Endothelial cell (in vitro differentiated cells): ENCODE measurements around the gene EPHA8. TPM values are rescaled to one million over a fixed set of nuclear protein-coding genes. Genes with fewer than 3 reads are reported as not detected.

Experiments
- DNase-seq: peaks from one replicate; pipeline ENCODE4 v3.0.0; 2021; ENCODE audit warnings: low spot score
- H3K27ac Mint-ChIP-seq: one replicate; pipeline ENCODE4 v1.8.0; 2021; ENCODE audit warnings: mixed read lengths, inconsistent platforms; ENCODE audit not compliant: unreplicated experiment
- H3K27me3 Mint-ChIP-seq: one replicate; pipeline ENCODE4 v1.8.0; 2021; ENCODE audit warnings: mild to moderate bottlenecking, moderate library complexity, mixed read lengths, inconsistent platforms; ENCODE audit not compliant: unreplicated experiment
- H3K36me3 Mint-ChIP-seq: one replicate; pipeline ENCODE4 v1.8.0; 2021; ENCODE audit warnings: mild to moderate bottlenecking, low read depth, mixed read lengths, inconsistent platforms; ENCODE audit not compliant: unreplicated experiment
- H3K4me1 Mint-ChIP-seq: one replicate; pipeline ENCODE4 v1.8.0; 2021; ENCODE audit warnings: mild to moderate bottlenecking, mixed read lengths, inconsistent platforms; ENCODE audit not compliant: unreplicated experiment
- H3K4me3 Mint-ChIP-seq: one replicate; pipeline ENCODE4 v1.8.0; 2021; ENCODE audit warnings: mild to moderate bottlenecking, mixed read lengths, inconsistent platforms; ENCODE audit not compliant: unreplicated experiment
- H3K9me3 Mint-ChIP-seq: one replicate; pipeline ENCODE4 v1.8.0; 2021; ENCODE audit warnings: mixed read lengths, inconsistent platforms; ENCODE audit not compliant: unreplicated experiment
- CTCF ChIP-seq: fragments of 200-600 bp; sonication (generic); IDR thresholded peaks from one replicate; pipeline ENCODE4 v1.5.0; 2021; ENCODE audit warnings: antibody characterized with exemption; ENCODE audit not compliant: unreplicated experiment
- total RNA-seq: library from RNA; stranded (reverse); fragmentation: NEBNext Ultra II Directional; extraction: Animal tissue kit (Norgen Biotek cat#: 25700); gene quantifications from one replicate; pipeline ENCODE4 v1.2.1, GENCODE V29; 2021; ENCODE audit not compliant: unreplicated experiment

Gene EPHA8
- total RNA-seq, 1 donor from 2014 or later, result not detected

- H3K9me3 Mint-ChIP-seq, result no peaks in the 10 kb centered on the region
- no peaks in the 10 kb centered on the region for H3K36me3 Mint-ChIP-seq
- TF ChIP-seq CTCF, result no peak
- DNase-seq, result no peak
- H3K27ac Mint-ChIP-seq, result no peak overlapping the region
- H3K27me3 Mint-ChIP-seq, result peaks cover 4% of the 10 kb centered on the region
- no peaks in the 10 kb centered on the region for H3K4me1 Mint-ChIP-seq
- H3K4me3 Mint-ChIP-seq, result no peak overlapping the region
These were observed 53.3 kb downstream of the EPHA8 start for GRCh38 chr1:22616571-22616970.

GRCh38 chr1:22618056-22618455, 54.8 kb downstream of the EPHA8 start:
- H3K36me3 Mint-ChIP-seq, result no peaks in the 10 kb centered on the region
- no peak for TF ChIP-seq CTCF
- DNase-seq, result no peak
- H3K9me3 Mint-ChIP-seq, result no peaks in the 10 kb centered on the region
- peaks cover 4% of the 10 kb centered on the region for H3K27me3 Mint-ChIP-seq
- no peak overlapping the region for H3K4me3 Mint-ChIP-seq
- no peaks in the 10 kb centered on the region for H3K4me1 Mint-ChIP-seq
- no peak overlapping the region for H3K27ac Mint-ChIP-seq

- Mint-ChIP-seq H3K9me3 (no peaks in the 10 kb centered on the region), H3K36me3 (no peaks in the 10 kb centered on the region), H3K4me1 (no peaks in the 10 kb centered on the region), H3K27me3 (peaks cover 4% of the 10 kb centered on the region), H3K4me3 (no peak overlapping the region), H3K27ac (no peak overlapping the region)
- no peak for DNase-seq
- TF ChIP-seq CTCF, result no peak
These were observed 56.0 kb downstream of the EPHA8 start for GRCh38 chr1:22619252-22619651.

GRCh38 chr1:22619798-22620197, 56.5 kb downstream of the EPHA8 start:
- TF ChIP-seq CTCF, result no peak
- no peaks in the 10 kb centered on the region for H3K9me3 Mint-ChIP-seq
- no peak overlapping the region for H3K27ac Mint-ChIP-seq
- no peak for DNase-seq
- peaks cover 2% of the 10 kb centered on the region for H3K27me3 Mint-ChIP-seq
- H3K4me1 Mint-ChIP-seq, result no peaks in the 10 kb centered on the region
- H3K36me3 Mint-ChIP-seq, result no peaks in the 10 kb centered on the region
- no peak overlapping the region for H3K4me3 Mint-ChIP-seq

- no peak for TF ChIP-seq CTCF
- H3K4me1 Mint-ChIP-seq, result no peaks in the 10 kb centered on the region
- no peak overlapping the region for H3K4me3 Mint-ChIP-seq
- H3K27ac Mint-ChIP-seq, result no peak overlapping the region
- no peak for DNase-seq
- no peaks in the 10 kb centered on the region for H3K27me3 Mint-ChIP-seq
- H3K36me3 Mint-ChIP-seq, result no peaks in the 10 kb centered on the region
- no peaks in the 10 kb centered on the region for H3K9me3 Mint-ChIP-seq
These were observed 58.5 kb downstream of the EPHA8 start for GRCh38 chr1:22621761-22622160.
